Measurements from ENCODE around the gene CCDC110. TPM values are rescaled to one million over a fixed set of nuclear protein-coding genes. Genes with fewer than 3 reads are reported as not detected.

CCDC110 gene
- polyA plus RNA-seq, 1 experiment, result not detected

DNA sequence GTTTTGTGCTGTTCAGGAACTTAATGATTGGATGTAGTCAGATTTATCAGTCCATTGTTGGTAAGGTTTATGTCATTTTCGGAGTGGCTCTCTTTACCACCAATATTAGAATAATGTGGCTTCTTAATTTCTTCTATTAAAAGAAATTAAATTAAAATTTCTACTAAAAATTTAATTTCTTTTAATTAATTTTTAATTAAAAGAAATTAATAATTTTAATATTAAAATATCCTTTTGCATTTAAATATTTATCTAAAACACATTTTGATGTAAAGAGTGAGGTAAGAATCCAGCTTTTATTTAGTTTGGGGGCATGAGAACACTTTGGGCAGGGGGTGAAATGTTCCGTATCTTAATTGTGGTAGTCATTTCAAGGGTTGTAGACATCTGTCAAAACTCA lies 30.1 kb downstream of the CCDC110 start:
- TF ChIP-seq, protein P1, sequence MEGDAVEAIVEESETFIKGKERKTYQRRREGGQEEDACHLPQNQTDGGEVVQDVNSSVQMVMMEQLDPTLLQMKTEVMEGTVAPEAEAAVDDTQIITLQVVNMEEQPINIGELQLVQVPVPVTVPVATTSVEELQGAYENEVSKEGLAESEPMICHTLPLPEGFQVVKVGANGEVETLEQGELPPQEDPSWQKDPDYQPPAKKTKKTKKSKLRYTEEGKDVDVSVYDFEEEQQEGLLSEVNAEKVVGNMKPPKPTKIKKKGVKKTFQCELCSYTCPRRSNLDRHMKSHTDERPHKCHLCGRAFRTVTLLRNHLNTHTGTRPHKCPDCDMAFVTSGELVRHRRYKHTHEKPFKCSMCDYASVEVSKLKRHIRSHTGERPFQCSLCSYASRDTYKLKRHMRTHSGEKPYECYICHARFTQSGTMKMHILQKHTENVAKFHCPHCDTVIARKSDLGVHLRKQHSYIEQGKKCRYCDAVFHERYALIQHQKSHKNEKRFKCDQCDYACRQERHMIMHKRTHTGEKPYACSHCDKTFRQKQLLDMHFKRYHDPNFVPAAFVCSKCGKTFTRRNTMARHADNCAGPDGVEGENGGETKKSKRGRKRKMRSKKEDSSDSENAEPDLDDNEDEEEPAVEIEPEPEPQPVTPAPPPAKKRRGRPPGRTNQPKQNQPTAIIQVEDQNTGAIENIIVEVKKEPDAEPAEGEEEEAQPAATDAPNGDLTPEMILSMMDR (IDR thresholded peaks at IDR 0.05; ENCODE audit: insufficient read depth, low read depth, low read length), result no peak
- no peaks in the 10 kb centered on the region for H3K27me3 ChIP-seq (ENCODE audit: control insufficient read depth, insufficient read depth, low read length)
- H3K36me3 ChIP-seq (ENCODE audit: control insufficient read depth, insufficient read depth, low read length), result no peaks in the 10 kb centered on the region
- ChIA-PET POLR2A (no interaction called here), CTCF (no interaction called here)
- no peak overlapping the region for H3K4me3 ChIP-seq (ENCODE audit: low read depth, low read length)
- DNase-seq (ENCODE audit: low read depth), result no peak

DNA sequence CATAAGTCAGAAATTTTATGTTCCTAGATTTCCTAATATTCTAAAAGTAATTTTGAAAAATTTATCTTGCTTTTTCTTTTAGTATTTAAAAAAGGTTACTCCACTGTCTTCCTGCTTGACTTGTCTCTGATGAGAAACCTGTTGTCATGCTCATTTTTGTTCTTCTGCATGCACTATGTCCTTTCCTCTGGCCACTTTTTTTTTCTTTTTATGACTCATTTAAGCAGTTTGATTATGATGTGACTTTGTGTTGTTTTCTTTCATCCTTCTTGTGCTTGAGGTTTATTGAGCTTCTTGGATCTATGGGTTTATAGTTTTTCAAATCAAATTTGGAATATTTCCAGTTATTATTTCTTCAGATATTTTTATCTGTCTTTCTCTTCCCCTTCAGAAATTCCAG lies 33.7 kb downstream of the CCDC110 start:
- ChIA-PET POLR2A (no interaction called here), CTCF (interaction anchor here (0.6 to 1.4 kb wide), 2 partner anchors 11 to 38 kb away, joined by 3 read pairs; no protein-coding TSS in a partner anchor)
- TF ChIP-seq, protein P1 (IDR thresholded peaks at IDR 0.05; ENCODE audit: insufficient read depth, low read depth, low read length), result no peak
- no peak for DNase-seq (ENCODE audit: low read depth)
- no peak overlapping the region for H3K4me3 ChIP-seq (ENCODE audit: low read depth, low read length)
- H3K27me3 ChIP-seq (ENCODE audit: control insufficient read depth, insufficient read depth, low read length), result no peaks in the 10 kb centered on the region
- H3K36me3 ChIP-seq (ENCODE audit: control insufficient read depth, insufficient read depth, low read length), result no peaks in the 10 kb centered on the region

GRCh38 chr4:185435466-185435865 lies 36.1 kb downstream of the CCDC110 start:
- ChIA-PET CTCF (no interaction called here), POLR2A (no interaction called here)
- H3K27me3 ChIP-seq (ENCODE audit: control insufficient read depth, insufficient read depth, low read length), result no peaks in the 10 kb centered on the region
- no peak for DNase-seq (ENCODE audit: low read depth)
- H3K4me3 ChIP-seq (ENCODE audit: low read depth, low read length), result no peak overlapping the region
- no peaks in the 10 kb centered on the region for H3K36me3 ChIP-seq (ENCODE audit: control insufficient read depth, insufficient read depth, low read length)
- TF ChIP-seq, protein P1 (IDR thresholded peaks at IDR 0.05; ENCODE audit: insufficient read depth, low read depth, low read length), result no peak

DNA sequence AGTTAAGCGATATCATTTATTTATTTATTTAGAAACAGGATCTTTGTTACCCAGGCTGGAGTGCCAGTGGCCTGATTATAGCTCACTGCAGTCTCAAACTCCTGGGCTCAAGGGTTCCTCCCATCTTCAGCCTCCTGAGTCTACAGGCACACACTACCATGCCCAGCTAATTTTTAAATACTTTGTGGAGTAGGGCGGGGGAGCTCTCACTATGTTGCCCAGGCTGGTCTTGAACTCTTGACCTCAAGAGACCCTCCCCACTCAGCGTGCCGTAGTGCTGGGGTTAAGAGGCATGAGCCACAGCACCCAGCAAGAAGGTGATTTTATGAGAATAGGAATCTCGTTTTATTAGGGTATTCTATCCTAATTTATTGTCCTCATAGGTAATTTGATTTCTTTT lies 41.9 kb downstream of the CCDC110 start:
- no peaks in the 10 kb centered on the region for H3K36me3 ChIP-seq (ENCODE audit: control insufficient read depth, insufficient read depth, low read length)
- no peaks in the 10 kb centered on the region for H3K27me3 ChIP-seq (ENCODE audit: control insufficient read depth, insufficient read depth, low read length)
- H3K4me3 ChIP-seq (ENCODE audit: low read depth, low read length), result no peak overlapping the region
- CTCF ChIA-PET, result no interaction called here
- TF ChIP-seq, protein P1 (IDR thresholded peaks at IDR 0.05; ENCODE audit: insufficient read depth, low read depth, low read length), result no peak
- DNase-seq (ENCODE audit: low read depth), result no peak
- POLR2A ChIA-PET, result no interaction called here

- H3K36me3 ChIP-seq (ENCODE audit: control insufficient read depth, insufficient read depth, low read length), result no peaks in the 10 kb centered on the region
- ChIA-PET POLR2A (no interaction called here), CTCF (interaction anchor here (1.1 to 2.0 kb wide), 4 partner anchors 10 to 612 kb away, joined by 3 to 4 read pairs (median 3); partner anchors contain the start of gene ANKRD37)
- TF ChIP-seq, protein P1 (IDR thresholded peaks at IDR 0.05; ENCODE audit: insufficient read depth, low read depth, low read length), result no peak
- DNase-seq (ENCODE audit: low read depth), result no peak
- H3K27me3 ChIP-seq (ENCODE audit: control insufficient read depth, insufficient read depth, low read length), result no peaks in the 10 kb centered on the region
- H3K4me3 ChIP-seq (ENCODE audit: low read depth, low read length), result no peak overlapping the region
These were observed 44.4 kb downstream of the CCDC110 start for GRCh38 chr4:185426960-185427688.
